ENCODE measurements around the gene JMJD1C. TPM values are rescaled to one million over a fixed set of nuclear protein-coding genes. Genes with fewer than 3 reads are reported as not detected.
A peak's percentile ranks its signal among the peaks of the same experiment; 100 is the strongest.

The JMJD1C gene
- total and polyA plus RNA-seq, 10 of the 15 experiments (the other 5 are each of a cell fraction or from before 2014, with no cell fraction given) = 31.2 to 83.3 (median 49.5) TPM

DNA sequence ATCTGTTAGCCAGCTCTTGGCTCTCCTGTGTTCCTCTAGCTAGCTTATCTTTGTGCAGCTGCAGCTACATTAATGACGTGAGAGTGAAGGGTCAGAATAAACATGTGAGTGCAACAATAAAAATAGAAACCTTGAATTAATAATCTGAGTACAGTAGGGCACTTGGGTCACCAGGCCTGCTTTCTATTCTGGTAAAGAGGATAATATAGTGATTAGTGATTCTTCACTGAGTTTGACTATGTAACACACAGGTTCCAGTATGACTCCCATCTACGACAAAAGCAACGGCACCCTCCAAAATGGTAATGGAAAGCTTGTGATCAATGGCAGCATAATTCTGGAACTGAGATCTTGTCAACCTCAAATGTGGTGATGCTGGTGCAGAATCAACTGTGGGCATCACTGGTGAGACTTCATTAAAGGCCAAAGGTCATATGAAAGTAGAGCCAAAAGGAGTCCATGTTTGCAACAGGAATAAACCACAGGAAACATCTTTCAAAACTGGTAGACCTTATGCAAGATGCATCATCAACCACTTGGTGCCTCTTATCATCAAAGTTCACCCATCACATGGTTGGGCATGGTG, 255.1 kb downstream of the JMJD1C start (continued):
- TF ChIP-seq, protein P1, sequence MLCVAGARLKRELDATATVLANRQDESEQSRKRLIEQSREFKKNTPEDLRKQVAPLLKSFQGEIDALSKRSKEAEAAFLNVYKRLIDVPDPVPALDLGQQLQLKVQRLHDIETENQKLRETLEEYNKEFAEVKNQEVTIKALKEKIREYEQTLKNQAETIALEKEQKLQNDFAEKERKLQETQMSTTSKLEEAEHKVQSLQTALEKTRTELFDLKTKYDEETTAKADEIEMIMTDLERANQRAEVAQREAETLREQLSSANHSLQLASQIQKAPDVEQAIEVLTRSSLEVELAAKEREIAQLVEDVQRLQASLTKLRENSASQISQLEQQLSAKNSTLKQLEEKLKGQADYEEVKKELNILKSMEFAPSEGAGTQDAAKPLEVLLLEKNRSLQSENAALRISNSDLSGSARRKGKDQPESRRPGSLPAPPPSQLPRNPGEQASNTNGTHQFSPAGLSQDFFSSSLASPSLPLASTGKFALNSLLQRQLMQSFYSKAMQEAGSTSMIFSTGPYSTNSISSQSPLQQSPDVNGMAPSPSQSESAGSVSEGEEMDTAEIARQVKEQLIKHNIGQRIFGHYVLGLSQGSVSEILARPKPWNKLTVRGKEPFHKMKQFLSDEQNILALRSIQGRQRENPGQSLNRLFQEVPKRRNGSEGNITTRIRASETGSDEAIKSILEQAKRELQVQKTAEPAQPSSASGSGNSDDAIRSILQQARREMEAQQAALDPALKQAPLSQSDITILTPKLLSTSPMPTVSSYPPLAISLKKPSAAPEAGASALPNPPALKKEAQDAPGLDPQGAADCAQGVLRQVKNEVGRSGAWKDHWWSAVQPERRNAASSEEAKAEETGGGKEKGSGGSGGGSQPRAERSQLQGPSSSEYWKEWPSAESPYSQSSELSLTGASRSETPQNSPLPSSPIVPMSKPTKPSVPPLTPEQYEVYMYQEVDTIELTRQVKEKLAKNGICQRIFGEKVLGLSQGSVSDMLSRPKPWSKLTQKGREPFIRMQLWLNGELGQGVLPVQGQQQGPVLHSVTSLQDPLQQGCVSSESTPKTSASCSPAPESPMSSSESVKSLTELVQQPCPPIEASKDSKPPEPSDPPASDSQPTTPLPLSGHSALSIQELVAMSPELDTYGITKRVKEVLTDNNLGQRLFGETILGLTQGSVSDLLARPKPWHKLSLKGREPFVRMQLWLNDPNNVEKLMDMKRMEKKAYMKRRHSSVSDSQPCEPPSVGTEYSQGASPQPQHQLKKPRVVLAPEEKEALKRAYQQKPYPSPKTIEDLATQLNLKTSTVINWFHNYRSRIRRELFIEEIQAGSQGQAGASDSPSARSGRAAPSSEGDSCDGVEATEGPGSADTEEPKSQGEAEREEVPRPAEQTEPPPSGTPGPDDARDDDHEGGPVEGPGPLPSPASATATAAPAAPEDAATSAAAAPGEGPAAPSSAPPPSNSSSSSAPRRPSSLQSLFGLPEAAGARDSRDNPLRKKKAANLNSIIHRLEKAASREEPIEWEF (IDR thresholded peaks at IDR 0.05; ENCODE audit: insufficient replicate concordance, low read depth, low read length) = peak; percentile 35
- no peak for TF ChIP-seq YY1 (IDR thresholded peaks at IDR 0.05; ENCODE audit: low read depth, low read length)
- TF ChIP-seq WRNIP1 (IDR thresholded peaks at IDR 0.05; ENCODE audit: borderline replicate concordance, low read depth, low read length) = no peak
- peak; percentile 52; the same call in 1 of the 2 replicates for TF ChIP-seq SPI1 (IDR thresholded peaks at IDR 0.05; ENCODE audit: borderline replicate concordance, insufficient read depth, low read depth, low read length)
- peak; percentile 61; the same call in 1 of the 2 replicates for TF ChIP-seq BCL11A (IDR thresholded peaks at IDR 0.05; ENCODE audit: low read depth, low read length)
- no peak; the same call in 1 of the 2 replicates for TF ChIP-seq MEF2A (IDR thresholded peaks at IDR 0.05; ENCODE audit: insufficient read depth, low read depth, low read length)
- TF ChIP-seq PAX5 (IDR thresholded peaks at IDR 0.05; ENCODE audit: borderline replicate concordance, low read depth, low read length) = no peak
- peak; percentile 54 for TF ChIP-seq MEF2B (IDR thresholded peaks at IDR 0.05; ENCODE audit: partially characterized antibody, poor library complexity, severe bottlenecking)
- no peak for TF ChIP-seq SRF (IDR thresholded peaks at IDR 0.05; ENCODE audit: low read depth in 2 of 2, low read length in 2 of 2)
- TF ChIP-seq, protein P2, sequence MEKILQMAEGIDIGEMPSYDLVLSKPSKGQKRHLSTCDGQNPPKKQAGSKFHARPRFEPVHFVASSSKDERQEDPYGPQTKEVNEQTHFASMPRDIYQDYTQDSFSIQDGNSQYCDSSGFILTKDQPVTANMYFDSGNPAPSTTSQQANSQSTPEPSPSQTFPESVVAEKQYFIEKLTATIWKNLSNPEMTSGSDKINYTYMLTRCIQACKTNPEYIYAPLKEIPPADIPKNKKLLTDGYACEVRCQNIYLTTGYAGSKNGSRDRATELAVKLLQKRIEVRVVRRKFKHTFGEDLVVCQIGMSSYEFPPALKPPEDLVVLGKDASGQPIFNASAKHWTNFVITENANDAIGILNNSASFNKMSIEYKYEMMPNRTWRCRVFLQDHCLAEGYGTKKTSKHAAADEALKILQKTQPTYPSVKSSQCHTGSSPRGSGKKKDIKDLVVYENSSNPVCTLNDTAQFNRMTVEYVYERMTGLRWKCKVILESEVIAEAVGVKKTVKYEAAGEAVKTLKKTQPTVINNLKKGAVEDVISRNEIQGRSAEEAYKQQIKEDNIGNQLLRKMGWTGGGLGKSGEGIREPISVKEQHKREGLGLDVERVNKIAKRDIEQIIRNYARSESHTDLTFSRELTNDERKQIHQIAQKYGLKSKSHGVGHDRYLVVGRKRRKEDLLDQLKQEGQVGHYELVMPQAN (conservative IDR thresholded peaks at IDR 0.05) = no peak
- no peak for TF ChIP-seq ZNF274 (IDR thresholded peaks at IDR 0.05; ENCODE audit: insufficient read depth, insufficient read length)
- TF ChIP-seq RAD51 (IDR thresholded peaks at IDR 0.05) = no peak
- TF ChIP-seq TCF12 (IDR thresholded peaks at IDR 0.05; ENCODE audit: low read depth, low read length) = 0 out of 2 replicates have a peak, but pooled peaks have one; percentile 32
- peak; percentile 40; the same call in 1 of the 2 replicates for TF ChIP-seq JUNB (IDR thresholded peaks at IDR 0.05)
- no peak for TF ChIP-seq KAT2A (conservative IDR thresholded peaks at IDR 0.05; ENCODE audit: control insufficient read depth, low read depth, low read length)
- TF ChIP-seq CBX5 (IDR thresholded peaks at IDR 0.05; ENCODE audit: low read depth) = no peak
- peak; percentile 79 for TF ChIP-seq NR2C1 (IDR thresholded peaks at IDR 0.05)
- no peak for TF ChIP-seq SMARCA5 (IDR thresholded peaks at IDR 0.05)
- TF ChIP-seq BMI1 (IDR thresholded peaks at IDR 0.05; ENCODE audit: borderline replicate concordance) = no peak
- TF ChIP-seq IRF4 (IDR thresholded peaks at IDR 0.05; ENCODE audit: low read depth, low read length) = 0 out of 2 replicates have a peak, but pooled peaks have one; percentile 40
- TF ChIP-seq ETV6 (conservative IDR thresholded peaks at IDR 0.05 in 1 of 2, IDR thresholded peaks at IDR 0.05 in 1 of 2; ENCODE audit: borderline replicate concordance in 1 of 2, low read depth in 1 of 2) = peak in 1 of 2 experiments; percentile 23; a peak in 1 of 4 replicates
- TF ChIP-seq, protein P3, sequence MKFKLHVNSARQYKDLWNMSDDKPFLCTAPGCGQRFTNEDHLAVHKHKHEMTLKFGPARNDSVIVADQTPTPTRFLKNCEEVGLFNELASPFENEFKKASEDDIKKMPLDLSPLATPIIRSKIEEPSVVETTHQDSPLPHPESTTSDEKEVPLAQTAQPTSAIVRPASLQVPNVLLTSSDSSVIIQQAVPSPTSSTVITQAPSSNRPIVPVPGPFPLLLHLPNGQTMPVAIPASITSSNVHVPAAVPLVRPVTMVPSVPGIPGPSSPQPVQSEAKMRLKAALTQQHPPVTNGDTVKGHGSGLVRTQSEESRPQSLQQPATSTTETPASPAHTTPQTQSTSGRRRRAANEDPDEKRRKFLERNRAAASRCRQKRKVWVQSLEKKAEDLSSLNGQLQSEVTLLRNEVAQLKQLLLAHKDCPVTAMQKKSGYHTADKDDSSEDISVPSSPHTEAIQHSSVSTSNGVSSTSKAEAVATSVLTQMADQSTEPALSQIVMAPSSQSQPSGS (IDR thresholded peaks at IDR 0.05; ENCODE audit: low read length) = peak; percentile 50
- peak; percentile 78; the same call in 1 of the 2 replicates for TF ChIP-seq RUNX3 (IDR thresholded peaks at IDR 0.05; ENCODE audit: low read length)

Data from GM12878 (cell line).